H1 (cell line): ENCODE data around the gene CCDC77. TPM values are rescaled to one million over a fixed set of nuclear protein-coding genes. Genes with fewer than 3 reads are reported as not detected.
"Not testable (repeated sequence)": the region's sequence is repeated elsewhere in the genome, so short reads cannot be mapped to it uniquely, and the experiment has no call there.

Experiments
- CTCF ChIA-PET: fragments of 300-600 bp; sonication (Branson Sonifier 250); formaldehyde crosslinking; loops from one replicate; lab custom pipeline; 2021; ENCODE audit not compliant: partially characterized antibody; lab: Charles Lee
- POLR2A ChIA-PET: fragments of 300-600 bp; sonication (Branson Sonifier 250); formaldehyde crosslinking; loops from one replicate; lab custom pipeline; 2021; ENCODE audit warnings: inconsistent platforms; ENCODE audit not compliant: partially characterized antibody; lab: Charles Lee
- DNase-seq, 2 experiments: peaks; one replicate each; pipeline versions ENCODE4 v3.0.0 to v3.0.0-alpha.2; 2010 to 2022; ENCODE audit warnings: low spot score in 2 of 2, low read depth in 1 of 2, mixed read lengths in 1 of 2
- FAIRE-seq: peaks from 2 replicates; lab custom pipeline; 2011; peaks lifted over from hg19 to GRCh38; lab: Jason Lieb, UNC
- H2AFZ ChIP-seq: 2 replicates; pipeline ENCODE4 v1.8.1; 2012; ENCODE audit warnings: low read length, inconsistent platforms
- H2AK5ac ChIP-seq: 2 replicates; pipeline ENCODE4 v1.6.1; 2013; ENCODE audit warnings: low read depth, low read length
- H2BK120ac ChIP-seq: replicated peaks from 2 replicates; pipeline ENCODE3; 2013; ENCODE audit warnings: low read depth, low read length, inconsistent platforms
- H2BK12ac ChIP-seq: 2 replicates; pipeline ENCODE4 v1.6.1; 2013; ENCODE audit warnings: low read depth, low read length
- H2BK15ac ChIP-seq: 2 replicates; pipeline ENCODE4 v1.6.1; 2013; ENCODE audit warnings: low read length
- H2BK20ac ChIP-seq: 2 replicates; pipeline ENCODE4 v1.6.1; 2013; ENCODE audit warnings: low read length
- H2BK5ac ChIP-seq: 2 replicates; pipeline ENCODE4 v1.6.1; 2013; ENCODE audit warnings: low read depth, low read length
- H3K14ac ChIP-seq: 2 replicates; pipeline ENCODE4 v1.6.1; 2013; ENCODE audit warnings: inconsistent platforms; ENCODE audit not compliant: insufficient read length
- H3K18ac ChIP-seq: 2 replicates; pipeline ENCODE4 v1.6.1; 2013; ENCODE audit warnings: low read length; ENCODE audit errors: extremely low read depth
- H3K23ac ChIP-seq: 2 replicates; pipeline ENCODE4 v1.6.1; 2013; ENCODE audit warnings: inconsistent platforms; ENCODE audit not compliant: insufficient read length
- H3K23me2 ChIP-seq: 2 replicates; pipeline ENCODE4 v1.6.1; 2013; ENCODE audit warnings: low read depth, low read length
- H3K27ac ChIP-seq: 2 replicates; pipeline ENCODE4 v1.6.1; 2011; ENCODE audit warnings: low read depth, low read length, inconsistent platforms
- H3K27me3 ChIP-seq, 4 experiments: replicated peaks in 1 of 4; 1 replicate in 1 of 4; 2 replicates in 3 of 4; pipeline versions ENCODE4 v1.6.1 to v1.8.1; 2011 to 2013; ENCODE audit warnings: low read length in 3 of 4, mild to moderate bottlenecking in 3 of 4, inconsistent platforms in 2 of 4, mixed read lengths in 2 of 4, moderate library complexity in 1 of 4; ENCODE audit not compliant: control insufficient read depth in 3 of 4, insufficient read depth in 3 of 4; ENCODE audit errors: extremely low read depth in 1 of 4
- H3K36me3 ChIP-seq, 4 experiments: 2 replicates each; pipeline versions ENCODE4 v1.6.1 to v1.8.1; 2011 to 2013; ENCODE audit warnings: mild to moderate bottlenecking in 4 of 4, low read length in 3 of 4, moderate library complexity in 2 of 4, control low read depth in 1 of 4, inconsistent platforms in 1 of 4; ENCODE audit not compliant: insufficient read depth in 4 of 4, control insufficient read depth in 2 of 4
- H3K4ac ChIP-seq: replicated peaks from 2 replicates; pipeline ENCODE3; 2013; ENCODE audit warnings: low read length, low read depth, mixed read lengths, inconsistent platforms; ENCODE audit not compliant: insufficient read length
- H3K4me1 ChIP-seq, 4 experiments: replicated peaks in 1 of 4; 1 replicate in 1 of 4; 2 replicates in 3 of 4; pipeline versions ENCODE4 v1.6.1 to v1.8.1; 2011 to 2013; ENCODE audit warnings: low read length in 3 of 4, inconsistent platforms in 2 of 4, mixed read lengths in 1 of 4; ENCODE audit not compliant: insufficient read depth in 4 of 4, control insufficient read depth in 3 of 4
- H3K4me2 ChIP-seq, 2 experiments: 2 replicates each; pipeline versions ENCODE4 v1.6.1 to v1.8.1; 2011 to 2013; ENCODE audit warnings: low read depth in 2 of 2, low read length in 2 of 2, control low read depth in 1 of 2, inconsistent platforms in 1 of 2, mild to moderate bottlenecking in 1 of 2; ENCODE audit not compliant: insufficient read depth in 1 of 2
- H3K4me3 ChIP-seq, 4 experiments: fragments of 200-600, 300-600 bp in 1 of 4; sonication (generic), shearing (Covaris generic), sonication (Bioruptor Twin) in 1 of 4; 2 replicates each; pipeline versions ENCODE4 v1.5.1 to v1.8.1; 2011 to 2016; ENCODE audit warnings: low read length in 4 of 4, low read depth in 3 of 4, control low read depth in 2 of 4, inconsistent platforms in 2 of 4, mild to moderate bottlenecking in 2 of 4, mixed read lengths in 1 of 4, moderate library complexity in 1 of 4; ENCODE audit not compliant: insufficient read depth in 2 of 4; ENCODE audit errors: extremely low read depth in 1 of 4
- H3K56ac ChIP-seq: replicated peaks from 2 replicates; pipeline ENCODE3; 2013; ENCODE audit warnings: low read depth, mild to moderate bottlenecking, mixed read lengths, low read length, inconsistent platforms; ENCODE audit not compliant: insufficient read length
- H3K79me1 ChIP-seq: 2 replicates; pipeline ENCODE4 v1.6.1; 2013; ENCODE audit warnings: low read depth, low read length, control low read depth
- H3K79me2 ChIP-seq, 2 experiments: 2 replicates each; pipeline versions ENCODE4 v1.6.1 to v1.8.1; 2012 to 2013; ENCODE audit warnings: low read length in 2 of 2, mild to moderate bottlenecking in 2 of 2, inconsistent platforms in 1 of 2; ENCODE audit not compliant: insufficient read depth in 2 of 2, control insufficient read depth in 1 of 2
- H3K9ac ChIP-seq, 4 experiments: replicated peaks in 1 of 4; 1 replicate in 1 of 4; 2 replicates in 3 of 4; pipeline versions ENCODE4 v1.6.1 to v1.8.1; 2011 to 2013; ENCODE audit warnings: low read depth in 3 of 4, low read length in 3 of 4, control low read depth in 2 of 4, mild to moderate bottlenecking in 2 of 4, moderate library complexity in 2 of 4, inconsistent platforms in 1 of 4; ENCODE audit errors: extremely low read depth in 1 of 4
- H3K9me3 ChIP-seq, 2 experiments: 2 replicates each; pipeline versions ENCODE4 v1.6.1 to v1.8.1; 2012 to 2013; ENCODE audit warnings: mild to moderate bottlenecking in 2 of 2, moderate library complexity in 2 of 2, control low read depth in 1 of 2, inconsistent platforms in 1 of 2, low read depth in 1 of 2, low read length in 1 of 2, mixed read lengths in 1 of 2; ENCODE audit not compliant: insufficient read depth in 2 of 2
- H4K20me1 ChIP-seq, 2 experiments: replicated peaks in 1 of 2; 2 replicates each; pipeline versions ENCODE3 to v1.8.1; 2011 to 2013; ENCODE audit warnings: inconsistent platforms in 2 of 2, low read length in 2 of 2, mild to moderate bottlenecking in 1 of 2; ENCODE audit not compliant: insufficient read depth in 2 of 2, control insufficient read depth in 1 of 2
- H4K5ac ChIP-seq: 2 replicates; pipeline ENCODE4 v1.6.1; 2013; ENCODE audit warnings: low read length, low read depth, mixed read lengths, inconsistent platforms; ENCODE audit not compliant: insufficient read length
- H4K8ac ChIP-seq: 2 replicates; pipeline ENCODE4 v1.8.0; 2013; ENCODE audit warnings: mild to moderate bottlenecking, moderate library complexity, low read length, inconsistent platforms; ENCODE audit not compliant: insufficient read depth; ENCODE audit errors: extremely low read depth
- H4K91ac ChIP-seq: replicated peaks from 2 replicates; pipeline ENCODE3; 2013; ENCODE audit warnings: low read length, mixed read lengths, inconsistent platforms; ENCODE audit not compliant: insufficient read length
- BRCA1 ChIP-seq: IDR thresholded peaks from 2 replicates; pipeline ENCODE4 v1.6.1; 2012; ENCODE audit warnings: low read depth, low read length, improper control_type of control experiment
- CHD2 ChIP-seq: IDR thresholded peaks from 2 replicates; pipeline ENCODE4 v1.6.1; 2012; ENCODE audit warnings: low read length, improper control_type of control experiment
- EZH2 ChIP-seq: fragments of 200-600 bp; sonication (generic); IDR thresholded peaks from 2 replicates; pipeline ENCODE4 v1.7.1; 2012; ENCODE audit warnings: low read depth, mild to moderate bottlenecking, moderate library complexity, low read length, inconsistent platforms; ENCODE audit not compliant: severe bottlenecking
- MAFK ChIP-seq: IDR thresholded peaks from 2 replicates; pipeline ENCODE4 v1.6.1; 2012; ENCODE audit warnings: low read depth, mild to moderate bottlenecking, improper control_type of control experiment, low read length
- PHF8 ChIP-seq: fragments of 200-600 bp; sonication (generic); conservative IDR thresholded peaks from 2 replicates; pipeline ENCODE4 v1.7.1; 2012; ENCODE audit warnings: low read depth, mild to moderate bottlenecking, inconsistent platforms, low read length, moderate library complexity
- POU5F1 ChIP-seq: IDR thresholded peaks from 2 replicates; pipeline ENCODE4 v1.6.1; 2011; ENCODE audit warnings: low read depth, mild to moderate bottlenecking, low read length, moderate library complexity
- TAF7 ChIP-seq: optimal IDR thresholded peaks from 2 replicates; pipeline ENCODE3; 2011; ENCODE audit warnings: low read depth, mild to moderate bottlenecking, inconsistent platforms, low read length, moderate library complexity, borderline replicate concordance
- WGBS, 2 experiments: shearing (Covaris generic) in 1 of 2; methylation state at CpG; one replicate each; pipeline versions ENCODE4 v1.1.6 to v1.1.7; 2013 to 2015; ENCODE audit warnings: low lambda C conversion rate in 2 of 2, mixed read lengths in 2 of 2, inconsistent platforms in 1 of 2, low coverage in 1 of 2, missing lambda C conversion rate in 1 of 2; ENCODE audit not compliant: insufficient replicate concordance in 2 of 2, insufficient coverage in 1 of 2, insufficient read length in 1 of 2; ENCODE audit errors: extremely low coverage in 1 of 2, missing lambda C conversion rate in 1 of 2; 5-methylcytosine and 5-hydroxymethylcytosine counted together
- polyA plus RNA-seq, 7 experiments: library from polyadenylated mRNA; depleted of rRNA in 3 of 7; stranded (reverse) in 5 of 7; unstranded in 2 of 7; fragments of >200 nt in 5 of 7; fragments of 200-250 nt in 2 of 7; gene quantifications; 1 replicate in 5 of 7; 2 replicates in 1 of 7; 4 replicates in 1 of 7; pipeline versions ENCODE4 v1.2.1 to v1.2.3, GENCODE V29; 2011 to 2013; ENCODE audit warnings: missing spikeins in 2 of 7, mixed read lengths in 2 of 7
- total RNA-seq: library from RNA; stranded (reverse); fragmentation: NEBNext Ultra II Directional; extraction: Animal tissue kit (Norgen Biotek cat#: 25700); gene quantifications from 2 replicates; pipeline ENCODE4 v1.2.1, GENCODE V29; 2021

Gene CCDC77
- total and polyA plus RNA-seq, 2 of the 8 experiments (the other 6 are each of a cell fraction or from before 2014, with no cell fraction given), result 10.3 to 30.4 TPM

- TF ChIP-seq CHD2 (no peak), MAFK (no peak), BRCA1 (no peak), TAF7 (no peak), POU5F1 (no peak), PHF8 (no peak), EZH2 (no peak)
- TF ChIP-seq, all 59 proteins: peak for 0
Measured at GRCh38 chr12:367972-368371, 33.5 kb upstream of the CCDC77 start (continued).

- H2BK5ac ChIP-seq, H3K4me3 ChIP-seq, H4K91ac ChIP-seq, H3K4me2 ChIP-seq, H3K79me1 ChIP-seq, H3K27ac ChIP-seq, H2BK15ac ChIP-seq, H3K14ac ChIP-seq, H3K4me1 ChIP-seq, H3K18ac ChIP-seq, H2AFZ ChIP-seq, H2BK120ac ChIP-seq, H2AK5ac ChIP-seq, H2BK20ac ChIP-seq, H3K4ac ChIP-seq, H4K5ac ChIP-seq, H2BK12ac ChIP-seq, H3K27me3 ChIP-seq, CTCF ChIA-PET, H3K23me2 ChIP-seq, H4K8ac ChIP-seq, H3K9ac ChIP-seq, H3K9me3 ChIP-seq, DNase-seq, H3K79me2 ChIP-seq, H3K56ac ChIP-seq, POLR2A ChIA-PET, H3K23ac ChIP-seq, FAIRE-seq, H4K20me1 ChIP-seq: not testable (repeated sequence)
- WGBS, 2 experiments, result 89% methylated on average over 5 of the region's 5 CpGs; no CpG with 5 or more reads in 1 of the 2 experiments
- H3K36me3 ChIP-seq, result peaks cover 0 to 24% (median 12%) of the 10 kb centered on the region in 4 experiments; a peak in 5 of 8 replicates
Measured at GRCh38 chr12:370739-371485, 30.5 kb upstream of the CCDC77 start.
